HCT116 (cell line): Measurements from ENCODE around the gene ETNK2. TPM values are rescaled to one million over a fixed set of nuclear protein-coding genes. Genes with fewer than 3 reads are reported as not detected.

Experiments used
- ATAC-seq: fragments of 200-7000 bp; cut with Tn5 transposase; 2 replicates; pipeline ENCODE4 v1.9.1; 2020; ENCODE audit warnings: mild to moderate bottlenecking, moderate library complexity
- BruUV-seq: library from RNA; stranded (reverse); fragments of 400-500 nt; replicated peaks from 2 replicates; lab custom pipeline; 2021; lab: Mats Ljungman, UMichigan
- CTCF ChIA-PET: fragments of 300-600 bp; sonication (Branson Sonifier 250); formaldehyde crosslinking; loops from one replicate; lab custom pipeline; 2021; ENCODE audit warnings: antibody characterized with exemption; lab: Charles Lee
- POLR2A ChIA-PET: fragments of 300-600, 350-600 bp; sonication (Branson Sonifier 250); formaldehyde crosslinking; loops from one replicate; lab custom pipeline; 2021; ENCODE audit warnings: antibody characterized with exemption; lab: Charles Lee
- RAD21 ChIA-PET, 2 experiments: fragments of 300-600 bp; sonication (Branson Sonifier 250); formaldehyde crosslinking; loops; one replicate each; lab custom pipeline; 2023; ENCODE audit warnings: low total read pairs in 2 of 2; ENCODE audit not compliant: uncharacterized antibody in 2 of 2, unreplicated experiment in 2 of 2, low non-redundant PET in 1 of 2; lab: Charles Lee
- DNase-seq: peaks from one replicate; pipeline ENCODE4 v3.0.0-alpha.2; 2010; ENCODE audit warnings: low read depth, low spot score
- H2AFZ ChIP-seq: fragments of 200-600 bp; shearing (Covaris generic), sonication (generic); 2 replicates; pipeline ENCODE4 v1.6.1; 2017; ENCODE audit warnings: low read depth, mixed run types, mixed read lengths, antibody characterized with exemption, low read length; ENCODE audit not compliant: poor library complexity, severe bottlenecking
- H3K27ac ChIP-seq: 2 replicates; pipeline ENCODE4 v1.5.1; 2012; ENCODE audit warnings: low read depth, low read length
- H3K27me3 ChIP-seq: fragments of 200-600 bp; sonication (generic); 2 replicates; pipeline ENCODE4 v1.6.1; 2016; ENCODE audit warnings: mixed run types, low read length, mixed read lengths; ENCODE audit not compliant: insufficient read depth
- H3K36me3 ChIP-seq, 2 experiments: fragments of 200-500 bp in 1 of 2; fragments of 200-600 bp in 1 of 2; sonication (Bioruptor generic) in 1 of 2; sonication (generic) in 1 of 2; 2 replicates each; pipeline versions ENCODE4 v1.5.1 to v1.6.1; 2014 to 2016; ENCODE audit warnings: low read length in 2 of 2, inconsistent platforms in 1 of 2, mixed read lengths in 1 of 2, mixed run types in 1 of 2; ENCODE audit not compliant: insufficient read depth in 2 of 2, control insufficient read depth in 1 of 2
- H3K4me1 ChIP-seq, 2 experiments: fragments of 200-600 bp in 1 of 2; sonication (generic) in 1 of 2; 2 replicates each; pipeline versions ENCODE4 v1.5.1 to v1.6.1; 2012 to 2017; ENCODE audit warnings: low read length in 2 of 2, inconsistent platforms in 1 of 2, mild to moderate bottlenecking in 1 of 2, mixed read lengths in 1 of 2, mixed run types in 1 of 2, moderate library complexity in 1 of 2; ENCODE audit not compliant: insufficient read depth in 2 of 2, control insufficient read depth in 1 of 2
- H3K4me2 ChIP-seq: fragments of 200-600 bp; sonication (generic); 2 replicates; pipeline ENCODE4 v1.6.1; 2017; ENCODE audit warnings: mixed run types, low read length, mixed read lengths
- H3K4me3 ChIP-seq, 2 experiments: fragments of 200-600 bp in 1 of 2; sonication (generic) in 1 of 2; replicated peaks in 1 of 2; 2 replicates each; pipeline ENCODE4 v1.5.1; 2011 to 2016; ENCODE audit warnings: low read length in 2 of 2, control low read depth in 1 of 2, low read depth in 1 of 2, mild to moderate bottlenecking in 1 of 2, mixed read lengths in 1 of 2, mixed run types in 1 of 2
- H3K79me2 ChIP-seq: fragments of 200-600 bp; sonication (generic); 2 replicates; pipeline ENCODE4 v1.6.1; 2017; ENCODE audit warnings: mild to moderate bottlenecking, mixed run types, low read length, moderate library complexity, mixed read lengths; ENCODE audit not compliant: insufficient read depth
- H3K9ac ChIP-seq: fragments of 200-600 bp; sonication (generic); 2 replicates; pipeline ENCODE4 v1.6.1; 2016; ENCODE audit warnings: low read length, mixed read lengths
- H3K9me2 ChIP-seq: fragments of 200-600 bp; sonication (generic), shearing (Covaris generic); 2 replicates; pipeline ENCODE4 v1.6.1; 2017; ENCODE audit warnings: mixed run types, mild to moderate bottlenecking, moderate library complexity; ENCODE audit not compliant: insufficient read depth
- H3K9me3 ChIP-seq, 2 experiments: fragments of 200-500 bp in 1 of 2; fragments of 200-600 bp in 1 of 2; sonication (Bioruptor generic) in 1 of 2; sonication (generic) in 1 of 2; 2 replicates each; pipeline ENCODE4 v1.6.1; 2014 to 2017; ENCODE audit warnings: low read length in 2 of 2, mixed read lengths in 2 of 2, inconsistent platforms in 1 of 2, low read depth in 1 of 2, mild to moderate bottlenecking in 1 of 2, mixed run types in 1 of 2, moderate library complexity in 1 of 2; ENCODE audit not compliant: control insufficient read depth in 1 of 2, insufficient read depth in 1 of 2
- H4K20me1 ChIP-seq: fragments of 200-600 bp; sonication (generic), shearing (Covaris generic); 2 replicates; pipeline ENCODE4 v1.6.1; 2017; ENCODE audit warnings: mixed run types, mild to moderate bottlenecking, moderate library complexity; ENCODE audit not compliant: insufficient read depth
- ATF3 ChIP-seq: IDR thresholded peaks from 2 replicates; pipeline ENCODE4 v1.6.1; 2012
- CBX3 ChIP-seq: IDR thresholded peaks from 2 replicates; pipeline ENCODE4 v1.6.1; 2012; ENCODE audit warnings: low read depth
- CEBPB ChIP-seq: IDR thresholded peaks from 2 replicates; pipeline ENCODE4 v1.6.1; 2012; ENCODE audit warnings: low read depth
- EGR1 ChIP-seq: IDR thresholded peaks from 2 replicates; pipeline ENCODE4 v1.6.1; 2012; ENCODE audit warnings: low read depth
- ELF1 ChIP-seq: IDR thresholded peaks from 2 replicates; pipeline ENCODE4 v1.6.1; 2012; ENCODE audit warnings: low read depth, borderline replicate concordance
- EZH2 ChIP-seq: fragments of 200-600 bp; sonication (generic); IDR thresholded peaks from 2 replicates; pipeline ENCODE4 v1.6.1; 2017; ENCODE audit warnings: antibody characterized with exemption, mixed run types
- EZH2phosphoT487 ChIP-seq: fragments of 200-600 bp; IDR thresholded peaks from 2 replicates; pipeline ENCODE4 v1.6.1; 2018; ENCODE audit warnings: antibody characterized with exemption, borderline replicate concordance
- JUND ChIP-seq: IDR thresholded peaks from 2 replicates; pipeline ENCODE4 v1.6.1; 2012
- MAX ChIP-seq: IDR thresholded peaks from 2 replicates; pipeline ENCODE4 v1.6.1; 2012
- POLR2A ChIP-seq: IDR thresholded peaks from 2 replicates; pipeline ENCODE4 v1.7.0; 2011; ENCODE audit warnings: borderline replicate concordance; ENCODE audit not compliant: insufficient read depth, insufficient read length; ENCODE audit errors: extremely low read depth
- POLR2AphosphoS5 ChIP-seq: IDR thresholded peaks from 2 replicates; pipeline ENCODE4 v1.6.1; 2011; ENCODE audit warnings: mild to moderate bottlenecking, low read depth, low read length, moderate library complexity
- RAD21 ChIP-seq: IDR thresholded peaks from 2 replicates; pipeline ENCODE4 v1.6.1; 2012; ENCODE audit warnings: low read depth, mild to moderate bottlenecking
- REST ChIP-seq: IDR thresholded peaks from 2 replicates; pipeline ENCODE4 v1.6.1; 2012; ENCODE audit warnings: low read depth
- SIN3A ChIP-seq: IDR thresholded peaks from 2 replicates; pipeline ENCODE4 v1.6.1; 2012; ENCODE audit warnings: low read depth
- SP1 ChIP-seq: IDR thresholded peaks from 2 replicates; pipeline ENCODE4 v1.6.1; 2012; ENCODE audit warnings: low read depth
- SRF ChIP-seq: IDR thresholded peaks from 2 replicates; pipeline ENCODE4 v1.6.1; 2012; ENCODE audit warnings: low read depth
- YY1 ChIP-seq: IDR thresholded peaks from 2 replicates; pipeline ENCODE4 v1.6.1; 2011; ENCODE audit warnings: low read length, low read depth, moderate library complexity, mild to moderate bottlenecking; ENCODE audit not compliant: insufficient replicate concordance; ENCODE audit errors: extremely low read depth
- ZBTB33 ChIP-seq: IDR thresholded peaks from 2 replicates; pipeline ENCODE4 v1.6.1; 2011; ENCODE audit warnings: mild to moderate bottlenecking, low read length, moderate library complexity; ENCODE audit not compliant: insufficient replicate concordance; ENCODE audit errors: extremely low read depth
- ZFX ChIP-seq: fragments of 450-650 bp; IDR thresholded peaks from 2 replicates; pipeline ENCODE4 v1.6.1; 2017
- ZNF274 ChIP-seq: fragments of 200-500 bp; sonication (Bioruptor generic); IDR thresholded peaks from 2 replicates; pipeline ENCODE4 v1.6.1; 2014; ENCODE audit warnings: mild to moderate bottlenecking, low read depth, low read length, inconsistent platforms
- intact Hi-C: fragments of 100-400 bp; cut with micrococcal nuclease; formaldehyde crosslinking; loops from 2 replicates; pipeline ENCODE4 v1.10.0; 2022
- total RNA-seq: library from RNA; stranded (reverse); gene quantifications from one replicate; pipeline ENCODE4 v1.2.1, GENCODE V29; 2021; ENCODE audit not compliant: unreplicated experiment

Gene ETNK2
- total RNA-seq, 1 experiment from 2014 or later, result 16.1 TPM

GRCh38 chr1:204085876-204086275, 66.0 kb downstream of the ETNK2 start:
- H3K9me2 ChIP-seq, result no peaks in the 10 kb centered on the region
- no peak overlapping the region for H3K4me2 ChIP-seq
- no peak for TF ChIP-seq MAX
- no peak for TF ChIP-seq EGR1
- TF ChIP-seq ZNF274, result no peak
- TF ChIP-seq SP1, result no peak
- TF ChIP-seq ZFX, result no peak
- TF ChIP-seq POLR2A, result no peak
- TF ChIP-seq EZH2, result no peak
- no peak for TF ChIP-seq SRF
- TF ChIP-seq JUND, result no peak
- TF ChIP-seq REST, result no peak
- TF ChIP-seq RAD21, result no peak
- TF ChIP-seq POLR2AphosphoS5, result no peak
- no peak for TF ChIP-seq ZBTB33
- no peak for TF ChIP-seq CBX3
- no peak for TF ChIP-seq ATF3
- no peak for TF ChIP-seq ELF1
- TF ChIP-seq SIN3A, result no peak
- TF ChIP-seq CEBPB, result no peak
- no peak for TF ChIP-seq EZH2phosphoT487
- TF ChIP-seq YY1, result no peak
- H3K27me3 ChIP-seq, result no peaks in the 10 kb centered on the region
- H2AFZ ChIP-seq, result no peak overlapping the region
- H4K20me1 ChIP-seq, result no peaks in the 10 kb centered on the region
- ChIA-PET RAD21 (interaction anchor here in 1 of 2 experiments (0.6 kb wide), 1 partner anchor 153 kb away, joined by 3 read pairs; no protein-coding TSS in a partner anchor), POLR2A (no interaction called here), CTCF (interaction anchor here (1.7 kb wide), 1 partner anchor 215 kb away, joined by 5 read pairs; no protein-coding TSS in a partner anchor)
- peaks cover 24 to 35% of the 10 kb centered on the region in 2 experiments for H3K4me1 ChIP-seq
- no TSS peak for BruUV-seq
- no peak overlapping the region for H3K27ac ChIP-seq
- H3K9ac ChIP-seq, result no peak overlapping the region
- H3K4me3 ChIP-seq, result no peak overlapping the region
- H3K79me2 ChIP-seq, result peaks cover 45% of the 10 kb centered on the region; the same call in 1 of the 2 replicates
- H3K36me3 ChIP-seq, result no peaks in the 10 kb centered on the region
- intact Hi-C loops, result no loop called here
- DNase-seq (no peak), ATAC-seq (no peak)
- H3K9me3 ChIP-seq, result no peaks in the 10 kb centered on the region
